ENCODE results near the gene EBF3.
A peak's percentile ranks its signal among the peaks of the same experiment; 100 is the strongest.

Gene EBF3

GRCh38 chr10:129963641-129964501 lies at the start of gene EBF3:
Gene EBF3, minus strand, starts transcription at chr10:129964274. Its CDS starts 506 bp downstream, at chr10:129963768.
- DNase-seq: peak; percentile 76

DNA sequence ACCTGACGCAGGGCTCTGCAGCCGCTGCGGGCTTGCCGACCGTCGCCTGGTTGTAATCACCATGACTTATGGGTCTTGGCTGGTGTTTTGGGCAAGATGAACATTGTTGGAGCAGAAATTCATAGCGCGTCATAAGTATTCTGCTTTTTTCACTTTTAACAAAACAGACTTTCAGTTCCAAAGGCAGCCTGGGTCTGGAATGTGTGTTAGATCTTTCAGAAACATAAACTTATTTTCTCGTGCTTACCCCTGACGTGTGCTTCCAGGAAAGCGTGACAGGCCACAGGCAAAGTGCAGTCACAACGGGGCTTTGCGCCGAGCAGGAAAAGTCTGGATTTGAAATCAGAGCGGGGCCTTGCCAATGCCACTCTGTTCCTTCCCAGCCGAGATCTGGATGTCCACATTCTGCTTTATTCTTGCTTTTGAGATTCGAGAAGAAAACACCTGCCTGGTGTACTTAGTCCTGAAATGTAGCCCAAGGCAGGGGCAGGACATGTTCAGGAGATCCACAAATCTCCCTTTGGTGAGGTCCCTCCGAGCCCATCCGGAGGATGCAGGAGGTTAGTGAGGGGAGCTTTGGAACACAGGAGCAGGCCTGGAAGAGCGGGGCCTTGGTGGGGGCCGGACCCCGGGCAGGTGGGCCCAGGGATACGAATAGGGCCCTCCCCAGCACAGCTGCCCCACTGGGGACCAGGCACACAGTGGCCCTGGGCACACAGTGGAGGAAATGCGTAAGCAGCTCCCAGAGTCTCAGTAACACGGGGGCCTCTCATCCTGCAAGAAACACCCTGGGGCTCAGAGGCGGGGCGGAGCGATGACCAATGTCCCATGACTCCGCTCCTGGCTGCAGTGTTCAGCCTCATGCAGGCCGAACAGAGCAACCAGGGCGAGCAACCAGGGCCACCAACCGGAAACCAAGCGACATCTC lies 49.5 kb upstream of the EBF3 start:
- DNase-seq: no peak

GRCh38 chr10:130012129-130012528 lies 48.1 kb upstream of the EBF3 start:
- DNase-seq: no peak

GRCh38 chr10:130010653-130011052 lies 46.6 kb upstream of the EBF3 start:
- DNase-seq: no peak

DNA sequence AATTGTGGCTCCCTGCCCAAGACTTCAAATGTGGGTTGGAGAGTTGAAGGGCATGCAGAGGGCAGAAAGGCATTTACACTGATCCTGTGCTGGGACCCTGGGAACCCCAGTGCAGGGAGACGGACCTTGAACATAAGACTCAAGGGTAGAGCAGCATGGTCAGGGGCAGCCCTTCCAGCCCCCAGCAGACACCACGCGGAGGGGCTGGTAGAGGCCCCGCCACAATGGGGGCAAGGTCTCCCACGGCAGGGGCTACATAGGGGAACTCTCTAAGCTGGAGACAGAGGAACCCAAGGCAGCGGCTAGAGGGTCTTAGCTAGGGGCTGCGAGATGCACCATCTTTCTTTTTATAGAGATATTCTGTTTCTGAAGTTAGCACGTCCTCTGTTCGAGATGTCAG lies 45.2 kb upstream of the EBF3 start:
- DNase-seq: no peak

GRCh38 chr10:130003787-130004613 lies 39.9 kb upstream of the EBF3 start:
- DNase-seq: no peak

GRCh38 chr10:130003166-130003565 lies 39.1 kb upstream of the EBF3 start:
- DNase-seq: no peak

GRCh38 chr10:130002606-130003005 lies 38.5 kb upstream of the EBF3 start:
- DNase-seq: no peak

DNA sequence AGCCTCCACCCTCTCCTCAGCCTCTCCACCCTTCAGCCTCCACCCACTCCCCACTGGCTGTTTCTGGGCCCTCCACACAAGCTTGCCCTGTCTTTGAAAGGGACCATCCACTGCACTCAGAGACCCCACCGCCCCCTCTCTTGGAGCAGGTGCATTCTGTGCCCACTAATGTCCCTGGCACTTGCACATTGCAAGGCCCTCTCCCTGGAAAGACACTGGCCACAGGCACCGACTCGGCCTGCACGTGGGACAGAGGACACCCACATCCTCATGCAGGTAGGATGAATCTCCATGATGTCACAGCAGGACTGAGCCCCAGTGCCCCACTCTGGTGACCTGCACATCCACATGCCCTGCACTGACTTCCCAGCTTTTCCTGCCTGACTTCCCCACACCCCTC lies 36.8 kb upstream of the EBF3 start:
- no peak for DNase-seq

GRCh38 chr10:129999140-129999539 lies 35.1 kb upstream of the EBF3 start:
- no peak for DNase-seq

DNA sequence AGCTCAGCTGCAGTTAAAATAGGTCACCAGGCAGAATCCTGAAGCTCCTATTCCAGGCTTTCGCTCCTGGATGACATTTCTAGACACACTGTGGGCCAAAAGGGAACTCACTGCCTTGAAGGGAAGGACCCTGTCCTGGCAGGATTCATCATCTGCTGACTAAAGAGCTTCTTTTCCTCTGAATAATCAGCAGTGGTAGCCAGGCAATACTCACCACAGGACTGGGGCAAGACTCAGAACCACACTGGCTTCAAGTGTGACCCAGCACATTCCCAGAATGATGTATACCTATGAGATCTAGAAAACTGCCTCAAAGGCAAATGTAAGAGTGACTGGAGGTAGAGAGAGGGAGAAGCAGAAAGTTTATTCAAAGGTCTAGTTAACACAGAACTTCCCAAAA lies 29.5 kb upstream of the EBF3 start:
- no peak for DNase-seq

- no peak for DNase-seq
These were observed 28.3 kb upstream of the EBF3 start for GRCh38 chr10:129992356-129992755.

- no peak for DNase-seq
These were observed 18.8 kb upstream of the EBF3 start for GRCh38 chr10:129982825-129983224.

DNA sequence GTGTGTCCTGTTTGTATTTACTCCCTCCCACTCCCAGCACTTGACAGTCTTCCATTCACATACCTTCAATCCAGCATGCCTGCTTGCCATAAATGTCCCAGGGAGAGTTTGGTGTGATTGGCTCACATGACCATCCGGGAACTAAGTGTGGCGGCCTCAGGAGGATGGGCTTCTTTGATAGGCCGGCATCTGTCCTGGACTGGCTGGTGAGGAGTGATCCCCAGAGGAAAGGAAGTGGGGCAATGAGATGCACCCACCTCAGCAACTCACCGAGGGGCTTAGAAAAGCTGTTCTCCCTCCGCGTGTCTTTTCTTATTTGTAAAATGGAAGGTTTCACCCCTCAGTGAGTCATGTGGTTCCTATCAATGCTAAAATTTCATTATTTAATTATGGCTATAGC lies 14.9 kb upstream of the EBF3 start:
- DNase-seq: no peak

GRCh38 chr10:129978322-129978721 lies 14.2 kb upstream of the EBF3 start:
- no peak for DNase-seq

- DNase-seq: no peak
These were observed 13.7 kb upstream of the EBF3 start for GRCh38 chr10:129977794-129978193.

DNA sequence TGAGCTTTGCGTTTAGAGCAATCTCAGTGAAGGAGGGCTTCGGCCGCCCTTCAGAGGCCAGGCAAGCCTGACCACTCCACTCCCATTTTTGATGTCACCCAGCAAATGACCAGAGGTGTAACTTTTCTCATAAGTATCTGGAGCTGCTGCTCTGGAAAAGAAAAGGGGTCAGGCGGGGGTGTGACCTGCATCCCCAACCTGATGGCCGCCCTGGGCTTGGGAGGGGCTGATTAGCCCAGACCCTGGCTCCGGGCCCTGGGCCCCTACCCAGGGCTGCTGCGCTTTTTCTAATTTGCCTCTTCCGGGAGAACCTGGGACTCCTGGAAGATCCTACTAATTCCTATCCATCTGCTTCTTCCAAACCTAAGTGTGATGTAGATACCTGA lies 9.6 kb upstream of the EBF3 start:
- DNase-seq: no peak

DNA sequence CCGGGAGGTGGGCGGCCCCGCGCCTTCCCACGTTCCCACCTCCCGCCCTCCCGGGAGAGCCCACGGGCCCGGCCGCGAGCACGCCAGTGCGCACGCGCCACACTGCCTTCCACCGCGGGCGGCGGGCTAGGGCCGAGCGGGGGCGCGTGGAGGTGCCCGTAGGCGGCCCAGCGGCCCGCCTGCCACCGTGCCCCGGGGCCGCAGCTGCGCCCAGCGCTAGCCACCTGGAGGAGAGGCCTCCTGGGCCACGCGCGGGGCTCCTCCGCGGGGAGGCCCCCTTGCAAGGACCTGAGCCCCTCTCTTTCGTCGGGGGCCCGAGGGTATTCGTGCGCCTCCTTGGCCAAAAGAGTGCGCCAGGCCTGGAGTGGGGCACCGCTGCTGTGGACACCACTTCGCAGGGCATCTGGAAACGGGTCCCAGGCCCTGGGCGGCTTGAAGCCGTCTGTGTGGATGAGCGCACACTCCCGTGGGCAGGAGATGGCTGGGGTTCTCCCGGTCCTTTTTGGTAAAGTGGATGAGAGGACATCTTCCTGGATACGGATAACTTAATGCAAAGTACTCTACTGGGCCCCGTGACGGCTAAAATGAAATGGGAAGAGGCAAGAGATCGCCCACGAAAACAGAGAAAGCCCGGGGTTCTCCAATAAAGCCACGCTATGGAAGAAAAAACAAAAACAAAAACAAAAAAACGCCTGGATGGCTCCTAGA lies 9.0 kb upstream of the EBF3 start:
- DNase-seq: no peak

- no peak for DNase-seq
These were observed 8.3 kb upstream of the EBF3 start for GRCh38 chr10:129972145-129972965.

GRCh38 chr10:129971381-129972144 lies 7.5 kb upstream of the EBF3 start:
- DNase-seq: peak; percentile 77

All from activated CD8-positive, alpha-beta memory T cell treated with anti-CD3 and anti-CD28 coated beads, Interleukin-2, amount 50 U/mL, for 48 hours (primary cell).